ENCODE measurements around the gene PPP2R3B. TPM values are rescaled to one million over a fixed set of nuclear protein-coding genes. Genes with fewer than 3 reads are reported as not detected.

The PPP2R3B gene
- total and polyA plus RNA-seq, 2 of the 4 experiments (the other 2 are of a cell fraction), result 13.2 to 13.3 TPM

DNA sequence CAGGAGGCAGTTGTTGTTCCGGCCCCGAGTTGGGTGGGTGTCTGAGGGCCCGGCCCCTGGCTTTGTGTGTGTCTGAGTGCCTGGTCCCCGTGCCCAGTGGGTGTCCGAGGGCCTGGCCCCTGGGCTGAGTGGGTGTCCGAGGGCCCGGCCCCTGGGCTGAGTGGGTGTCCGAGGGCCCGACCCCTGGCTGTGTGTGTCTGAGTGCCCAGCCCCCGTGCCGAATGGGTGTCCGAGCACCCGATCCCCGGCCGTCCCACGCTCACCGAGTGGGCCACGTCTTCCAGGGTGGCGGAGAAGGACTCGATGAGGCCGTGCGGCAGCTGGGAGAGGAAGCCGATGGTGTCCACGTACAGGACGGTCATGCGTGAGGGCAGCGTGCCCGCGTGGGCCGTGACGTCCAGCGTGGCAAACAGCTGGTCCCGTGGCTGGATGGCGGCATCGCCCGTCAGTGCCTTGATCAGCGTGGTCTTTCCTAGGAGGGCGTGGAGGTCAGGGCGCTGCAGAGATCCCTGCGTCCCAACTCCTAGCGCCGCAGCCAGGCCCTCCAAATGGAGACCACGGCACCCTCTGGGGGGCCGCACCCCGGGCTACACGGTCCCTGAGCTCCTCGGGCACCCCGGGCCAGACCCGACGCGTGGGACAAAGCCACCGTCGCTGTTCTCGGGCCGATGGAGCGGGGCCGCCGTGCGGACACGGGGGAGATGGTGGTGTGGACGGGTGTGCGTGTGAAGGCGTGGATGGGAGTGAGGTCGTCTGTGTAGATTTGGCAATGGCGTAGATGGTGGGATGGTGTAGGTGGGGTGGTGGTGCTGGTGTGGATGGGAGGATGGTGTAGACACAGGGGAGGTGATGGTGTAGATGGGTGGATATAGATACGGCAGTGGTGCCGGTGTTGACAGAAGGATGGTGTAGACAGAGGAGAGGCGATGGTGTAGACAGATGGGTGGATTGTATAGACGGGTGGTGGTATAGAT is 75.3 kb downstream of the PPP2R3B start:
- ChIA-PET CTCF (no interaction called here), POLR2A (ENCODE audit: unreplicated experiment) (no interaction called here)
- Histone ChIP-seq H2BK120ac (ENCODE audit: low read depth, low read length) (no peak overlapping the region), H3K4me2 (ENCODE audit: low read depth, low read length) (no peak overlapping the region), H2AK5ac (ENCODE audit: low read depth, low read length) (no peak overlapping the region), H4K5ac (ENCODE audit: low read depth, low read length) (no peak overlapping the region), H2BK20ac (ENCODE audit: low read depth, low read length) (no peak overlapping the region), H3K9me1 (ENCODE audit: insufficient read depth, low read length) (no peaks in the 10 kb centered on the region; the same call in 1 of the 2 replicates), H2AK9ac (replicated peaks; ENCODE audit: low read depth, low read length, poor library complexity) (no peak overlapping the region), H3K27me3 (ENCODE audit: control insufficient read depth, insufficient read depth, low read length) (no peaks in the 10 kb centered on the region), H3K4me1 (ENCODE audit: control insufficient read depth, insufficient read depth, low read length) (no peaks in the 10 kb centered on the region), H3K27ac (ENCODE audit: insufficient read depth, low read length) (no peak overlapping the region), H2BK5ac (ENCODE audit: low read depth, low read length, poor library complexity, severe bottlenecking) (no peak overlapping the region), H4K20me1 (ENCODE audit: insufficient read depth, low read length) (no peaks in the 10 kb centered on the region), H3K18ac (ENCODE audit: low read depth, low read length) (no peak overlapping the region), H3K9me3 (ENCODE audit: control insufficient read depth, insufficient read depth, low read length) (no peaks in the 10 kb centered on the region), H3K9ac (ENCODE audit: low read depth, low read length) (no peak overlapping the region), H4K91ac (ENCODE audit: insufficient read depth, low read depth, low read length) (no peak overlapping the region), H3K4me3 (ENCODE audit: insufficient read depth, low read depth, low read length) (no peak overlapping the region), H2AFZ (replicated peaks; ENCODE audit: low read length, poor library complexity) (peak overlapping the region; percentile 32), H4K8ac (ENCODE audit: low read depth in 2 of 2, low read length in 2 of 2) (no peak overlapping the region), H3K36me3 (ENCODE audit: control insufficient read depth, insufficient read depth, low read length) (peaks cover 64% of the 10 kb centered on the region), H3K56ac (ENCODE audit: extremely low read depth, insufficient read depth, low read length) (no peak overlapping the region), H2BK15ac (ENCODE audit: low read depth, low read length) (no peak overlapping the region), H3K4ac (ENCODE audit: low read depth, low read length) (no peak overlapping the region), H3K79me1 (ENCODE audit: low read depth in 1 of 2, low read length in 2 of 2) (no peaks in the 10 kb centered on the region; a peak in 1 of 4 replicates), H3K23ac (ENCODE audit: low read depth, low read length) (no peak overlapping the region), H3K14ac (replicated peaks; ENCODE audit: low read depth, low read length) (no peak overlapping the region)
- dilution Hi-C loops (cut with HindIII; ENCODE audit: low sequenced_read_pairs, unreplicated experiment), result no loop called here
- no peak for DNase-seq
- in situ Hi-C loops (cut with MboI; ENCODE audit: low sequenced_read_pairs), result no loop called here
- intact Hi-C loops (cut with micrococcal nuclease), result no loop called here
- no TSS peak for BruUV-seq (replicated peaks)
- ATAC-seq (ENCODE audit: low read depth), result no peak
- 98 to 100% methylated on average over 1 to 26 of the region's 69 CpGs for WGBS, 2 experiments (ENCODE audit: extremely low coverage in 2 of 2, insufficient read length in 1 of 2)
- TF ChIP-seq MAZ (IDR thresholded peaks at IDR 0.05; ENCODE audit: borderline replicate concordance, low read depth, low read length) (no peak), FOS (IDR thresholded peaks at IDR 0.05; ENCODE audit: low read depth, low read length) (no peak), SMC3 (IDR thresholded peaks at IDR 0.05; ENCODE audit: low read depth, low read length) (no peak), RCOR1 (IDR thresholded peaks at IDR 0.05; ENCODE audit: insufficient replicate concordance, low read length) (no peak), NFE2L2 (IDR thresholded peaks at IDR 0.05; ENCODE audit: low read depth, low read length) (no peak), RFX5 (IDR thresholded peaks at IDR 0.05; ENCODE audit: low read depth, low read length) (no peak), CHD1 (IDR thresholded peaks at IDR 0.05; ENCODE audit: low read depth, low read length) (no peak), CEBPB (IDR thresholded peaks at IDR 0.05; ENCODE audit: low read depth, low read length) (no peak), BHLHE40 (IDR thresholded peaks at IDR 0.05; ENCODE audit: low read depth, low read length) (no peak), POLR2A (IDR thresholded peaks at IDR 0.05; ENCODE audit: low read depth, low read length) (no peak), RAD21 (IDR thresholded peaks at IDR 0.05; ENCODE audit: low read length) (no peak), MXI1 (IDR thresholded peaks at IDR 0.05; ENCODE audit: borderline replicate concordance, low read depth, low read length) (no peak), MAFK (IDR thresholded peaks at IDR 0.05; ENCODE audit: low read depth, low read length) (no peak)
- TF ChIP-seq, protein P1, sequence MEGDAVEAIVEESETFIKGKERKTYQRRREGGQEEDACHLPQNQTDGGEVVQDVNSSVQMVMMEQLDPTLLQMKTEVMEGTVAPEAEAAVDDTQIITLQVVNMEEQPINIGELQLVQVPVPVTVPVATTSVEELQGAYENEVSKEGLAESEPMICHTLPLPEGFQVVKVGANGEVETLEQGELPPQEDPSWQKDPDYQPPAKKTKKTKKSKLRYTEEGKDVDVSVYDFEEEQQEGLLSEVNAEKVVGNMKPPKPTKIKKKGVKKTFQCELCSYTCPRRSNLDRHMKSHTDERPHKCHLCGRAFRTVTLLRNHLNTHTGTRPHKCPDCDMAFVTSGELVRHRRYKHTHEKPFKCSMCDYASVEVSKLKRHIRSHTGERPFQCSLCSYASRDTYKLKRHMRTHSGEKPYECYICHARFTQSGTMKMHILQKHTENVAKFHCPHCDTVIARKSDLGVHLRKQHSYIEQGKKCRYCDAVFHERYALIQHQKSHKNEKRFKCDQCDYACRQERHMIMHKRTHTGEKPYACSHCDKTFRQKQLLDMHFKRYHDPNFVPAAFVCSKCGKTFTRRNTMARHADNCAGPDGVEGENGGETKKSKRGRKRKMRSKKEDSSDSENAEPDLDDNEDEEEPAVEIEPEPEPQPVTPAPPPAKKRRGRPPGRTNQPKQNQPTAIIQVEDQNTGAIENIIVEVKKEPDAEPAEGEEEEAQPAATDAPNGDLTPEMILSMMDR (conservative IDR thresholded peaks at IDR 0.05; ENCODE audit: low read depth, low read length), result no peak
- TF ChIP-seq, protein P2, sequence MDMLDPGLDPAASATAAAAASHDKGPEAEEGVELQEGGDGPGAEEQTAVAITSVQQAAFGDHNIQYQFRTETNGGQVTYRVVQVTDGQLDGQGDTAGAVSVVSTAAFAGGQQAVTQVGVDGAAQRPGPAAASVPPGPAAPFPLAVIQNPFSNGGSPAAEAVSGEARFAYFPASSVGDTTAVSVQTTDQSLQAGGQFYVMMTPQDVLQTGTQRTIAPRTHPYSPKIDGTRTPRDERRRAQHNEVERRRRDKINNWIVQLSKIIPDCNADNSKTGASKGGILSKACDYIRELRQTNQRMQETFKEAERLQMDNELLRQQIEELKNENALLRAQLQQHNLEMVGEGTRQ (IDR thresholded peaks at IDR 0.05; ENCODE audit: low read depth, low read length), result no peak
